Gastrocnemius medialis (tissue), 4 donors: ENCODE measurements around the gene POLN. TPM values are rescaled to one million over a fixed set of nuclear protein-coding genes. Genes with fewer than 3 reads are reported as not detected.

ENCODE experiments used
- ATAC-seq, 2 donors: fragments of 150-250 bp; one replicate each; pipeline ENCODE4 v1.9.1; 2016
- DNase-seq, 2 donors: peaks; one replicate each; pipeline ENCODE4 v3.0.0-alpha.2; 2019
- H3K27ac ChIP-seq, 4 donors: fragments of 200-600 bp; sonication (generic); 1 replicate in 1 of 4; 2 replicates in 3 of 4; pipeline ENCODE4 v1.5.1; 2016 to 2018; ENCODE audit warnings: mild to moderate bottlenecking in 2 of 4, moderate library complexity in 1 of 4
- H3K27me3 ChIP-seq, 3 donors: fragments of 200-600 bp; sonication (generic) in 2 of 3; 1 replicate in 1 of 3; 2 replicates in 2 of 3; pipeline versions ENCODE4 v1.5.1 to v1.6.0; 2016 to 2019; ENCODE audit warnings: mild to moderate bottlenecking in 1 of 3, moderate library complexity in 1 of 3
- H3K36me3 ChIP-seq, 2 donors: fragments of 200-600 bp; sonication (generic) in 1 of 2; one replicate each; pipeline ENCODE4 v1.5.1; 2017 to 2018
- H3K4me1 ChIP-seq, 2 donors: fragments of 200-600 bp; sonication (generic) in 1 of 2; one replicate each; pipeline ENCODE4 v1.5.1; 2016 to 2017; ENCODE audit warnings: mild to moderate bottlenecking in 2 of 2
- H3K4me3 ChIP-seq, 4 donors: fragments of 200-600 bp; sonication (generic) in 3 of 4; 1 replicate in 1 of 4; 2 replicates in 3 of 4; pipeline ENCODE4 v1.5.1; 2016 to 2019; ENCODE audit warnings: mild to moderate bottlenecking in 2 of 4
- H3K9me3 ChIP-seq, 3 donors: fragments of 200-600 bp; sonication (generic) in 2 of 3; 1 replicate in 1 of 3; 2 replicates in 2 of 3; pipeline ENCODE4 v1.5.1; 2016 to 2019
- POLR2A ChIP-seq, 2 donors: fragments of 450-650 bp; IDR thresholded peaks; one replicate each; pipeline ENCODE4 v1.6.1; 2017; ENCODE audit warnings: antibody characterized with exemption in 2 of 2, mild to moderate bottlenecking in 2 of 2, moderate library complexity in 2 of 2
- in situ Hi-C, 4 donors: fragments of 200-750 bp; cut with MboI; loops; one replicate each; pipeline versions ENCODE4 v1.15.0 to v1.8.0; 2017; ENCODE audit warnings: low sequenced_read_pairs in 4 of 4
- intact Hi-C: fragments of 100-400 bp; cut with DNase I; formaldehyde crosslinking; loops from one replicate; pipeline ENCODE4 v1.15.1; 2023; ENCODE audit warnings: low total_unique reads
- total RNA-seq, 4 donors: library from RNA; depleted of rRNA; stranded (reverse); fragments of >200 nt; gene quantifications; one replicate each; pipeline versions ENCODE4 v1.1.0 to v1.2.3, GENCODE V29; 2016
- TF ChIP-seq, protein P1 (sequence below), 5 experiments: fragments of 450-650 bp in 3 of 5; fragments of 200-600 bp in 2 of 5; sonication (generic) in 2 of 5; IDR thresholded peaks in 4 of 5; conservative IDR thresholded peaks in 1 of 5; 1 replicate in 4 of 5; 2 replicates in 1 of 5; pipeline ENCODE4 v1.5.1; 2016 to 2019; ENCODE audit warnings: antibody characterized with exemption in 5 of 5, mild to moderate bottlenecking in 3 of 5, moderate library complexity in 3 of 5

Gene POLN
- total RNA-seq, 4 donors from 2014 or later = 0.71 to 2.0 (median 0.86) TPM; not detected in 1

DNA sequence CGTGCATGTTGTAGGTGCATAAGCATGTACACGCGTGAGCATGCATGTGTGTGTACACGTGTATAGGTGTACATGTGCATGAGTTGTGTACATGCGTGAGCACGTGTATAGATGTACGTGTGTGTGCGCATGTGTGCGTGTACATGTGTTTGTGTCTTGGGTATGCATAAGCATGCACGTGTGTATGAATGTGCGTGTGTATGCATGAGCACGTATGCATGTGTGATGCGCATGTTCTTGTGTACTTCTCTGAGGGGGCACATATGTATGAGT, 173.8 kb downstream of the POLN start:
- H3K9me3 ChIP-seq = no peaks in the 10 kb centered on the region
- H3K27ac ChIP-seq = no peak overlapping the region
- H3K4me1 ChIP-seq = no peaks in the 10 kb centered on the region
- intact Hi-C loops = no loop called here
- no peaks in the 10 kb centered on the region for H3K36me3 ChIP-seq
- ATAC-seq = no peak
- in situ Hi-C loops = no loop called here
- no peak for DNase-seq
- H3K4me3 ChIP-seq = no peak overlapping the region
- TF ChIP-seq, protein P1, sequence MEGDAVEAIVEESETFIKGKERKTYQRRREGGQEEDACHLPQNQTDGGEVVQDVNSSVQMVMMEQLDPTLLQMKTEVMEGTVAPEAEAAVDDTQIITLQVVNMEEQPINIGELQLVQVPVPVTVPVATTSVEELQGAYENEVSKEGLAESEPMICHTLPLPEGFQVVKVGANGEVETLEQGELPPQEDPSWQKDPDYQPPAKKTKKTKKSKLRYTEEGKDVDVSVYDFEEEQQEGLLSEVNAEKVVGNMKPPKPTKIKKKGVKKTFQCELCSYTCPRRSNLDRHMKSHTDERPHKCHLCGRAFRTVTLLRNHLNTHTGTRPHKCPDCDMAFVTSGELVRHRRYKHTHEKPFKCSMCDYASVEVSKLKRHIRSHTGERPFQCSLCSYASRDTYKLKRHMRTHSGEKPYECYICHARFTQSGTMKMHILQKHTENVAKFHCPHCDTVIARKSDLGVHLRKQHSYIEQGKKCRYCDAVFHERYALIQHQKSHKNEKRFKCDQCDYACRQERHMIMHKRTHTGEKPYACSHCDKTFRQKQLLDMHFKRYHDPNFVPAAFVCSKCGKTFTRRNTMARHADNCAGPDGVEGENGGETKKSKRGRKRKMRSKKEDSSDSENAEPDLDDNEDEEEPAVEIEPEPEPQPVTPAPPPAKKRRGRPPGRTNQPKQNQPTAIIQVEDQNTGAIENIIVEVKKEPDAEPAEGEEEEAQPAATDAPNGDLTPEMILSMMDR (IDR thresholded peaks at IDR 0.05 in 4 of 5, conservative IDR thresholded peaks at IDR 0.05 in 1 of 5) = no peak
- TF ChIP-seq POLR2A (IDR thresholded peaks at IDR 0.05) = no peak
- H3K27me3 ChIP-seq = peaks cover 0 to 7% (median 0%) of the 10 kb centered on the region in 3 donors

- TF ChIP-seq POLR2A (IDR thresholded peaks at IDR 0.05) = no peak
- TF ChIP-seq, protein P1 (IDR thresholded peaks at IDR 0.05 in 4 of 5, conservative IDR thresholded peaks at IDR 0.05 in 1 of 5) = no peak
- H3K9me3 ChIP-seq = no peaks in the 10 kb centered on the region
- no peak overlapping the region for H3K4me3 ChIP-seq
- ATAC-seq (peak in 1 of 2 donors; percentile 24), DNase-seq (no peak)
- in situ Hi-C loops (no loop called here), intact Hi-C loops (no loop called here)
- H3K27ac ChIP-seq = no peak overlapping the region
- no peaks in the 10 kb centered on the region for H3K4me1 ChIP-seq
- no peaks in the 10 kb centered on the region for H3K36me3 ChIP-seq
- H3K27me3 ChIP-seq = peaks cover 0 to 7% (median 0%) of the 10 kb centered on the region in 3 donors
Measured at GRCh38 chr4:2067446-2068197, 174.3 kb downstream of the POLN start.

- in situ Hi-C loops = no loop called here
- intact Hi-C loops = no loop called here
- Histone ChIP-seq H3K27me3 (peaks cover 0 to 7% (median 0%) of the 10 kb centered on the region in 3 donors), H3K9me3 (no peaks in the 10 kb centered on the region), H3K36me3 (no peaks in the 10 kb centered on the region), H3K4me3 (no peak overlapping the region), H3K27ac (no peak overlapping the region), H3K4me1 (no peaks in the 10 kb centered on the region)
- ATAC-seq (no peak), DNase-seq (no peak)
- TF ChIP-seq, protein P1 (IDR thresholded peaks at IDR 0.05 in 4 of 5, conservative IDR thresholded peaks at IDR 0.05 in 1 of 5) = no peak
Measured at GRCh38 chr4:2066571-2067445, 175.1 kb downstream of the POLN start.

DNA sequence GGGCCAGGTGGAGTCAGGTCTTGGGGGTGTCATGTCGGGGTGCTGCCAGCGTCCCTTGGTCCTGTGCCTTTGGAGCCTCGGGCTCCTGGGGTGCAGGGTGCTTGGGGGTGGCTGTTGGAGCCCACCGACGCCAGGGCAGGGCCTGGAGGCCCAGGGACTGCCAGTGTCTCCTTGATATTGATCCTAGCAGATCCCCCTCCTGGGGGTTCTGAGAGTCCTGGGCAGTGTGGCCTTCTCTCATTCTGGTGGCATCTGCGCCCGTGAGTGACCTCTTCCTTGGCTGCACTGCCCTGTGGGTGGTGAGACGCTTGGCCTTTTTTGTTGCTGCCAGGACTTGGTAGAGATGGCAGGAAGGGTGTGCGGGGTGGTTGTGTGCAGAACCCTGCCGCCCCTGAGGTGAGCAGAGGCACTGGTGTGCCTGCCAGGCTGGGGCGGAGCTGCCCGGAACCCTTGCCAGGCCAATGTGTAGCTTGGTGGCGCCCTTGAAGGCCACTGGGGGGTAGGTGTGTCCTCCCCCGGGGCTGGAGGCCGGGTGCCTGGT, 175.8 kb downstream of the POLN start:
- Histone ChIP-seq H3K4me1 (no peaks in the 10 kb centered on the region), H3K27me3 (peaks cover 0 to 7% (median 2%) of the 10 kb centered on the region in 3 donors), H3K27ac (no peak overlapping the region), H3K9me3 (no peaks in the 10 kb centered on the region), H3K36me3 (no peaks in the 10 kb centered on the region), H3K4me3 (no peak overlapping the region)
- intact Hi-C loops = no loop called here
- TF ChIP-seq, protein P1 (IDR thresholded peaks at IDR 0.05 in 4 of 5, conservative IDR thresholded peaks at IDR 0.05 in 1 of 5) = no peak
- TF ChIP-seq POLR2A (IDR thresholded peaks at IDR 0.05) = no peak
- in situ Hi-C loops = no loop called here
- DNase-seq (peak in 1 of 2 donors; percentile 6), ATAC-seq (no peak)
